LHCN-M2 (cell line): ENCODE results near the gene CTRB1. TPM values are rescaled to one million over a fixed set of nuclear protein-coding genes. Genes with fewer than 3 reads are reported as not detected.
"Not testable (repeated sequence)": the region's sequence is repeated elsewhere in the genome, so short reads cannot be mapped to it uniquely, and the experiment has no call there.

ENCODE experiments used
- DNase-seq: peaks from one replicate; pipeline ENCODE4 v3.0.0-alpha.2; 2012; ENCODE audit warnings: low read depth
- total RNA-seq: library from RNA; depleted of rRNA; stranded (reverse); fragments of >200 nt; gene quantifications from 2 replicates; pipeline ENCODE4 v1.2.3, GENCODE V29; 2014; rRNA removed

Gene CTRB1
- total RNA-seq, 1 experiment from 2014 or later: not detected

DNA sequence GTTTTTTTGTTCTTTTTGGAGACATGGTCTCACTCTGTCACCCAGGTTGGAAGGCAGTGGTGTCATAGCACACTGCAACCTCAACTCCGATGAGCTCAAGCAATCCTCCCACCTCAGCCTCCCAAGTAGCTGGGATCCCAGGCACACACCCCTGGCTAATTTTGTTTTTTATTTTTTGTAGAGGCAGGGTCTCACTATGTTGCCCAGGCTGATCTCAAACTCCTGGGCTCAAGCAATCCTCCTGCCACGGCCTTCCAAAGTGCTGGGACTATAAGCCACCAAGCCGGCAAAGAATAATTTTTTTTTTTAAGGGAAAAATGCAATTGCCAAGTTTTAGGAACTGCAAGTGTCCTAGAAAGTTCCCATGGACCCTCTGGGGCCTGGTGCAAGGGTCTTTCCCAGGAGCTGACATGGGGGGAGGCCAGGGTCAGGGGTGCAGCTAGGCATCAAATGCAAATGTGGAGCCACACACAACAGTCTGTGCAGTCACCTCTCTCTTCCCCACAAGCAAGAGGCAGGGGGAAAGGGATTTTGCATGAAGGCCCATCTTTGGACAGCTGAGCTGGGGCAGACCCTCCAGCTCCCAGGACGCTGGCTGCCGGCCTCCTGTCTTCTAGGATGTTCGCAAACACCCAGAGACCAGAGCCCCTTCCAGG is 52.8 kb downstream of the CTRB1 start:
- DNase-seq: no peak

DNA sequence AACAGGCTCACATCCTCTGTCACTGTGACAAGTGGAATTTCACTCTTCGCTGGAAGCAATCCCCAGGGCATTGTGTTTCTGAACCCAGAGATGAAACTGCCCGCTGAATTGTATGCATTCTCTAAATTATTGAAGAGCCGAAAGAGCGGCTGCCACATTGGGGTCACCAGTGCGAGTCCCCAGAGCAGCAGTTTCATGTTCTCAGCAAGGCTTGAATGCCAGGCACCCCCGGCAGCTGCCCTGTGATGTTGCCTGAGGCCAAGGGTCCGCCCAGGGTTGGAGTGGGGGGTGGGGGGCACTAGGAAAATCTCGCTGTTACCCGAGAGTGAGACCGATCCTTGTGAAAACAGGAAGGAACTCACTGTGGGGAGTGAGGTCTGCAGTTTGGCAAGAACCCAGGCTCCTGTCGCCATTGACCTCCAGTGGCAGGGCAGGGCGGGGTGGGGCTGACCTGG is 53.3 kb downstream of the CTRB1 start:
- no peak for DNase-seq

DNA sequence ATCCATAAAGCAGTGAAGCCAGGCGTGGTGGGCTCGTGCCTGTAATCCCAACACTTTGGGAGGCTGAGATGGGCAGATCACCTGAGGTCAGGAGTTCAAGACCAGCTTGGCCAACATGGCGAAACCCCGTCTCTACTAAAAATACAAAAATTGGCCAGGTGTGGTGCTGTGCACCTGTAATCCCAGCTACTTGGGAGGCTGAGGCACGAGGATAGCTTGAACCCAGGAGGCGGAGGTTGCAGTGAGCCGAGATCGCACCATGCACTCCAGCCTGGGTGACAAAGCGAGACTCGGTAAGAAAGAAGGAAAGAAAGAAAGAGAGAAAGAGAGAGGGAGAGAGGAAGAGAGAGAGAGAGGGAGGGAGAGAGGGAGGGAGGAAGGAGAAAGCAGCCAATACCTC is 53.8 kb downstream of the CTRB1 start:
- not testable (repeated sequence) for DNase-seq

DNA sequence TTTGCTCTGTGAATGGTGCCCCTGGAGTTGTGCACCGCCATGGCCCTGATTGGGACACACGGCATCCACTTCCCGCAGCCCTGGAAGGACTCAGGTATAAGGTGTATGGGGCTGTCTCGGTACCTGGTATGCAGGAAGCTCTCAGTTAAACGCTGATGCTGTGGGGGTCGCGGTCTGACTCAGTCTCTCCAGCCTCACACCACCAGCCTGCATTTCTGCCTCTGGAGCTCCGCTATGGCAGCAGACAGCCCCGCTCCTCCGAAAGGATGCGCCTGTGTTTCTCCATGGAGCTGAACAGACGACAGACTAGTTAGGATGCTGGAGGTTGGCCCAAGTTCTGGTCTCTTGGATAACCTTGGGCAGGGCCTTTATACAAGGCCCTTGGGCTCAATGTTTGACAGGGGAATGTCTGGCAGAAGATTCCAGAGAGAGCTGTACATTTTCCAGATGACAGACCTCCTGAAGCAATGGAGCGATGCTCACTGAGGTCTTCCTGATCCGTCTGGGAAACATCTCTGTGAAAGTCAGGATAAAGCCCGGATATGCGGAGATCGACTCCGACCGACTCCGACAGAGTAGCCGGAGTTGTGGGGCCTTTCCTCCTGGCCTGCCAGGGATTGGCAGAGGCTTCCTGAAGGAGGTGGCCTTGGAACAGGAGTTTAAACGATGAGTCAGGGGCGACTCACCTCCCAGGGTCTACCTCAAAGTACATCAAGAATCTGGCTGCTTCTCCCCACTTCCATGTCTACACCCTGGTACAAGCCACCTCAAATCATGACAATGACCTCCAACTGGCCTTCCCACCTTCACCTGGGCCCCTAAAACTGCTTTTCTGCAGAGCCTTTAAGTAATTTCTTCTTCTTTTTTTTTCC is 54.5 kb downstream of the CTRB1 start:
- DNase-seq: no peak

Other genes starting within 250 kb of the CTRB1 start
- gene WDR59, start 233.9 kb upstream of the CTRB1 start, total RNA-seq: 10.0 and 10.6 TPM in 2 replicates
- 16.8 and 17.2 TPM in 2 replicates for gene ZNRF1, start 220.0 kb upstream of the CTRB1 start, total RNA-seq
- gene LDHD, start 102.2 kb upstream of the CTRB1 start, total RNA-seq: 0.11 TPM in 1 of 2 replicates, not detected in the other
- 11.9 and 13.0 TPM in 2 replicates for gene ZFP1, start 70.5 kb upstream of the CTRB1 start, total RNA-seq
- not detected in 2 replicates for gene CTRB2, start 11.8 kb upstream of the CTRB1 start, total RNA-seq
- 67.9 and 96.1 TPM in 2 replicates for gene BCAR1, start 32.6 kb downstream of the CTRB1 start, total RNA-seq
- gene CFDP1, start 214.5 kb downstream of the CTRB1 start, total RNA-seq: 57.5 and 63.3 TPM in 2 replicates
- gene TMEM170A, start 245.7 kb downstream of the CTRB1 start, total RNA-seq: 9.7 and 11.7 TPM in 2 replicates